Measurements from ENCODE around the gene DYNLT4. TPM values are rescaled to one million over a fixed set of nuclear protein-coding genes. Genes with fewer than 3 reads are reported as not detected.
"Not testable (repeated sequence)": the region's sequence is repeated elsewhere in the genome, so short reads cannot be mapped to it uniquely, and the experiment has no call there.

The DYNLT4 gene
- total RNA-seq, 1 donor from 2014 or later = not detected

DNA sequence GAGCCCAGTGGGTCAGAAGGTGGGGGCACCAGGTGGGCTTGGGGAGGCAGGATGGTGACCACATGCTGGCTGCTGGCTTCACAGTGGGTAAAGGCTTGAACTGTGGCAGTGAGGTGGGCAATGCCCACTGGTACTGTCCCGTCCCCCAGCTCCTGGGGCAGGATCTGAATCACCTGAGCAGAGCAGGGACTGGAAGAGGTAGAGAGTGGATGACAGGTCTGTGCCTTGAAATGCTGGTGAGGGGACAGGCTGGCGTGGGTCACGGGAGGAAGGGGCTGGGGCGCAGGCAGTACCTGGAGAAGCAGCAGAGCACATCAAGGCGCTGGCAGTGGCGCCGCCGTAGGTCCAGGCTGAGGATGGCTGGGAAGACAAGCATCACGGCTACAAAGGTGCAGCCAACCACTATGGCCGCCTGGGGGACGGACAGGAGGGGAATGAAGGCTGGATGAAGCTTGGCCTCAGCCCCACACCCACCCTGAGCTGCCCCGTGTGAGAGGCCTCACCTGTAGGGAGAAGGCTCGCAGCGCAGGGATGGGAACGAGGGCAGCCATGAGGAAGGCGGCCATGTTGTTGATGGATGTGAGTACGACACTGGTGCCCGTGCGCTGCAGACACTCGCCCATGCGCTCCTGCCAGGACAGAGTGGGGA lies 21.0 kb upstream of the DYNLT4 start:
- no peak for DNase-seq

DNA sequence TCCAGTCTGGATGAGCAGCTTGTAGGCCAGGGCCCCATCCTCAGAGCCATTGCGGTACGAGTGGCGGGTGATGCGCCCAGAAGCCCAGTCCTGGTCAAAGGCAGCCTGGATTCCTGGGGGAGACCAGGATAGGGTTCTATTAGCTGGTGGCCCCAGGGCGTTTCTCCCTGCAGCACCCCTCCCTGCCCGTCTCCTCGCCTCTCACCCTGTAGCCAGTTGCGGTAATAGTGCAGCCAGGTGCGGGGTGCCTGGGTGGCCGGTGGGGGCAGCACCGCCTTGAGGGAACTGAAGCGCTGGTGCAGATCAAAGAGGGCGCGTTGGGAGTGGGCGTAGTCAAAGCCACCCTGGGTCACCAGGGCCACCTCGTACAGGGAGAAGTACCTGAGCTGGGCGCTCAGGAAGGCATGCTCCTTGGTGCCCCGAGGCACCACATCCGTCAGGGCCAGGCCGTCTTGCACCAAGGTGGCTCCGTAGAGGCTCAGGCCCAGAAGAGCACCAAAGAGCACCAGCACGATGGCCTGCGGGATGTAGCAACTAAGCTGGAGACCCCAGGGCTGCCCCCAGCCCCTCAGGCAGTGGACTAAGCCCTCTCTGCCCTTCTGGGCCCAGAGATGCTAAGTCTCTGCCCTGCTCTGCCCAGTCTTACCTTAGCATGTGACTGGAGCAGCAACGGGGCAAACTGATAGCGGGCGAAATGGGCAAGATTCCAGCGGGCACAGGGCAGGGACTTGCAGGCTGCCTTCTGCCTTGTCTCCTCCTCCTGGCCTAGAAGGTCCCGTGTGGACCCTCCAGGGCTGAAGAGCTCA lies 20.2 kb upstream of the DYNLT4 start:
- no peak for DNase-seq

DNA sequence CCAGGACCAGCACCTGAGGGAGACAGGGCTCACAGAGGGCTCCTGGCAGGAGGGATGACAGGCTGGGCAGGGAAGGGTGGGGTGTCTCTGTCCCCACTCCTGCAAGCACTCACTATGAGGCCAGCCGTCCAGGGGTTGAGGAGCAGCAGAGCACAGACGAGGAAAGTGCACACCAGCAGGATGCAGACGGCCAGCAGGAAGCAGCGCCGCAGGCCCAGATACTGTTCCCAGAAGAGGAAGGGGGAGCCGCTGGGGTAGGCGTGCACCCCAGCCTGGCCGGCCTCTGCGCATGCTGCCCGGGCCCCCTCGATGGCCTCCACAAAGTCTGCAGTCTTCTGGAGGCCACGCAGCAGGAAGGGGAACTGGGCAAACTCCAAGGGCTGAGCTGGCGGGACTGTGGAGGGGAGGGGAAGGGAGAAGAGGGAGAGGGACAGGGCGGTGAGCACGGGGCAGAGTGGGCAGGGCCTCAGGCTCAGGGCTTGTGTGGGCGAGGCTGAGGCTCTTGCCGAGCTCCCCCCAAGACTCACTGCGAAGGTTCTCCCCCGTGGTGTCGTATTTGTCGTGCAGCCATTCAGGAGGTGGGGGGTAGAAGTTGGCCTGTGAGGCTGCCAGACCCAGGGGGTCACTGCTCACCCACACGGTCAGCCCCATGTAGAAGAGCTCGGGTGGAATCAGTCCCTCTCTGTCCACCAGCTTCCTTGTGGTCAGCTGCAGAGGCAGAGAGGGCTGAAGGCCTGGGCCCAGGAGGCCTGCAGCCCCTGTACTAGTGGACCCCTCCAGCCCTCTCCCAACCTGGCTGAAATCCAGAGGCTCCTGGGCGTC lies 19.4 kb upstream of the DYNLT4 start:
- DNase-seq = no peak

DNA sequence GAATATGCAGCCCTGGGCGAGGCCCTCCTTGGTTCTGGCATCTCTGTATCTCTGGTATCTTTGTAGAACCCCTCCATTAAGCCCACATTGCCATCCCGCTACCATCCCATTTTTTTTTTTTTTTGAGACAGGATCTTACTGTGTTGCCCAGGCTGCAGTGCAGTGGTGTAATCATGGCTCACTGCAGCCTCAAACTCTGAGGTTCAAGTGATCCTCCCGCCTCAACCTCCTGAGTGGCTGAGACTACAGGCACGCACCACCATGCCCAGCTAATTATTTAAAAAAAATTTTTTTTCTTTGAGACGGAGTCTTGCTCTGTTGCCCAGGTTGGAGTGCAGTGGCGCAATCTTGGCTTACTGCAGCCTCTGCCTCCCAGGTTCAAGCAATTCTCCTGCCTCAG lies 17.2 kb upstream of the DYNLT4 start:
- DNase-seq = not testable (repeated sequence)

DNA sequence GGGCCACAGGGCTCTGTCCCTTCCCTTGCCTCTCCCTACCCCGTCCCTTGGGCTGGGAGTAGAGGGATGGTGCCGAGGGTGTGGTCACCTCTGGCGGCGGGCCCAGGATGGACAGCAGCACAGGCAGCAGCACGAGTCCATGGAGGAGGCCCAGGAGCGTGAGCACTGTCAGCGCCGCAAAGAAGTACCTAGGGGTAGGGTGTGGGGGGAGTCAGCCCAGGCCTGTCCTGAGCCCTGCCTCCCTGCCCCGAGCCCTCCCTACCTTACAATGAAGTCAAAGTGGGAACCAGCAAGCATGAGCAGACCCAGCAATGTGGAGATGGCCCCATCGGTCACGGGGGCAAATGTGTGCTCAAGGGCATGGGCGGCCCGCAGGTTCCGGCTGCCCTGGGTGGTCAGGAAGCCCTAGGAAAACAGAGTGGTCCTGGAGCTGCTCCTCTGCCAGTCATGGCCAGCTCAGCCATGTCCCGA lies 15.9 kb upstream of the DYNLT4 start:
- no peak for DNase-seq

DNA sequence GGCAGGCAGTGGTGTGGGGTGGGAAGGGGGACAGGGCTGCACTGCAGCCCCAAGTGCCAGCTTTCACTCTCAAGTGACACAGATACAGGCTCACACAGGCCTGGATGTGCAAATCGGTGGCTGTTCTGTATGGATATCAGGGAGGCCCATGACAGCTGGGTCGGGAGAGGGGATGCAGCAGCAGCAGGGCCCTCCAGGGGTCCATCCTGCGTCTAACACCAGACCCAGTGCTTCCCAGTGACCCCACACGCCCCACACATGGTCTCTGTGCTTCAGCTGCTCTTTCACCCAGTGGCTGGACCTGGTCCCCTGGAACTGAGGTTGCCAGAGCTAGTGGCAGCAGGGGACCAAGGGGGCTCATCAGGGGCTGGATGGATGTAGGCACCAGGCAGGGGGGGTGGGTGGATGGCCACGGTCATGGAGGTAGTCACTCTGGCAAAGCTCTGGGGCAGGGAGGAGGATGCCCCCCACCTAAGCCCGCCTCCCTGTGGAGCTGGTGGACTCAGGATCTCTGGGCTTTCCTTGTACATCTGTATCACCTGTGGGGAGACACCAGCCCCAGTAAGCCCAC lies 15.1 kb upstream of the DYNLT4 start:
- DNase-seq = no peak

DNA sequence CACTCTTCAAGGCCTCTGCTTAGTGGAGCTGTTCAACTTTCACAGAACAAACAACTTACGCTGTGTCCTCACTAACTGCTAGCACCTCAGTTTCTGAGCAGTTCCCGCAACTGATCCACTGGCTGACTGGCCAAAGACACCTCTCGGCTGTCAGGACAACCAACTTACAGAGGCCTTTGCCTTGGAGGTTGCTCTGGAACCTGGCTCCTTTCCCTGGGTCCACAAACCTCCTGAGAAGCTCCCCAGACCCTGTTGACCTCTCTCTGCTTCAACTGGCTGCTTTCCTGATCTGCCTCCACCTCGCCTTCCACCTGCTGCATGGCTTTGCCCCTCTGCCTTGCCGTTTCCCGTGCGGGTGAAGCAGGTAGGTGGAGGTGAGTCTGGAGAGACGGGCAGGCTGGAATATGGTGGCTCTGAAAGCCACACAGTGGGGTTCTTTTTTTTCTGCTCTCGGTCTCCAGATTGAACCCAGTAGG lies 14.1 kb upstream of the DYNLT4 start:
- DNase-seq = no peak

DNA sequence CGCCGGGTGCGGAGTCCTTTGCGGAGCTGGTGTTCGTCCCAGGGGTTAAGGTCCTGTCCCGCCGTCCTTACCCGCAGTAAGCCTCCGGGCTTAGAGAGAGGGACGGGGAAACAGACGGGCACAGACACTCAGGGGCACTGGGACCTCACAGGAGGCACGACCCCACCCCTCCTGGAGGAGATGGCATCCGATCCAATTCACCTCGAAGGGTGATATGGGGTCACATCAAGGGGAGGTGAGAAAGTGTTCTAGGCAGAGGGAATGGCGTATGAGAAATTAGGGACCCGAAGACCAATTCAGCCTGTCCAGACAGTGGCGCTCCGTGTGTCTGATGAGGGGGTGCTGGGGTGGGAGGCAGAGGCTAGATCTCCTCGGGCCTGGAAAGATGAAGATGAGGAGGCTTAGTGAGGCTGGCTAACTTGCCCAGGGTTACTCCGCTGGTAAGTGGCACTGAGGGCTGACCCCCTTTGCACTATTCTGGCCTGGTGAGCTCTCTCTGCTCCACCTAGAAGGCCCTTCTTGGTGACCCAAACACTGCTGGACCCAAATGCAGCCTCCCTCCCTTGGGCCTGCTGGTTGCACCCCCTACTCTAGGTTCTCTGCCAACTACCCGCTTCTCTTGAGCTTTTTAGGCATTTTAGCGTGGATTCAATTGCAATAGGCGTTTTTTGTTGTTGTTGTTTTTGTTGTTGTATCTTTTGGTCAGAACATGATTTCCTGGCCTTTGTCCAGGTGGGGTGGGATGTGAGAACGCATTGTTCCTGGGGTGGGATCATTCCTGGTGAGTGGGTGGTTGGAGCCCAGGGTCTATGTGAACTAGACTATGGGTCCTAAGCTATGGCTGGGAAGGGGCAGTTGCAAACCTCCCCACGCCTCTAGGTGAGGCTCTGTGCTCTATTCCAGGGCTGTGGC lies 13.4 kb upstream of the DYNLT4 start:
- DNase-seq = no peak

DNA sequence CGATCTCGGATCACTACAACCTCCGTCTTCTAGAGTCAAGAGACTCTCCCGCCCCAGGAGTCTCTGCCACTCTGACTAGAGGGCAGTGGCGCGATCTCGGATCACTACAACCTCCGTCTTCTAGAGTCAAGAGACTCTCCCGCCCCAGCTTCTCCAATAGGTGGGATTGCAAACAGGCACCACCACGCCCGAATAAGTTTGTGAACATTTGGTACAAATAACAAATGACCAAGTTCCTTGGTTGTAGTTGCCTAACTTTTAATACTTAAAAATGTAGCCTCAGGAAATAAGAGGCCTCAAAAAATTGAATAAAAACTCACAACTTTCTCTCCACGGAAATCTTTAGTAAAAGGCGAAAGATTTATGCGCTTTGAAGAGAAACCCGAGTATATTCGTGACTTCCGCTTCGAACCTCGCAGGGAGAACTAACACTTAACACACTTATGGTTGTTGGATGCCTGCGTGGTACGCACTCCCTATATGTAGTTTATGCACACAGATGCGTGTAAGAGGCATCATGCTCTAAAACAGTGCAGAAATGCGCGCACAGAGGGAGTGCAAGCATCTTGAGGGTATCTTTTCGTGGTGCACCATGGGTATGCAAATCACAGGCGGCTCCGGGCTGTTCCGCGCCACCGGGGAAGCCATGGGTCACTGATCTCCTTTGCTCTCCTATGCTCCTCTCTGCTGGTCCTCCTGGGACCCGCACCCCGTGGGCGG lies 12.6 kb upstream of the DYNLT4 start:
- peak; percentile 66 for DNase-seq

DNA sequence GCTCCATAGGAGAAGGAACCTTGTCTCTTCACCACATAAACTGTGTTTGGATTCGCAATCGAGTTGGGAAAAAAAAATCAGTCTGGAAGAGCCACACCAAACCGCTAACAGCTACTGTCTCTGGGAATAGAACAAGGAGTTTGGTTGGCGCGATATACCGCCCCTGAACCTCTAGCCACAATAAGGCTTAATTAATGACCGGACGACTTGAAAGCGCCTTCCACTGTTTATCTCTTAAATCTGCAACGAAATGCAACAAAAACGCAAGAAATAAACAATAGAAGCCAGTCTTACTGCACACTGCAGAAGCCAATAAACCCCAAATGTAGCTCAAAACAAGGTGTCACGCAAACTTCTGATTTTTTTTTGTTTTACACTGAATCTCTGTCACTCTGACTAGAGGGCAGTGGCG lies 12.1 kb upstream of the DYNLT4 start:
- no peak for DNase-seq

DNA sequence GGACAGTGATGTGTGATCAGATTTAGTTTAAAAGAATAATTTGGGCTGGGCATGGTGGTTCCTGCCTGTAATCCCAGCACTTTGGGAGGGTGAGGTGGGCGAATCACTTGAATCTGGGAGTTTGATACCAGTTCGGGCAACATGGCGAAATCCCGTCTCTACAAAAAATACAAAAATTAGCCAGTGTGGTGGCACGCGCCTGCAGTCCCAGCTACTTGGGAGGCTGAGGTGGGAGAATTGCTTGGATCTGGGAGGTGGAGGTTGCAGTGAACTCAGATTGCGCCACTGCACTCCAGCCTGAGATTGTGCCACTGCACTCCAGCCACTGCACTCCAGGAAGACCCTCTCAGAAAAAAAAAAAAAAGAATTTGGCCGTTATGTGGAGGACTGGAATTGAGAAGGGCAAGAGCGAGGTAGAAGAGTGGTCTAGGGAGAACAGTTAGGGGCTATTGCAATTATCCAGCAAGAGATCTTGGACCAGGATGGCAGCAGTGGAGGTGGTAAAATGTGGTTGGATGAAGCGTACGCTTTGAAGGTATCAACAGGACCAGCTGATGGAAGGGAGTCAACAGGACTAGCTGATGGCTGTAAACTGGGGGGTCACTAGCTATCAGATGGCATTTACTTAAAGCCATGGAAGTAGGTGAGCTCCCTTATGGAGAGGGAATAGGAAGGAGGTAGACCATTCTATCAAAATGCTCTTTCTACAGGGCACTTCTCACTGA lies 10.8 kb upstream of the DYNLT4 start:
- DNase-seq = no peak

DNA sequence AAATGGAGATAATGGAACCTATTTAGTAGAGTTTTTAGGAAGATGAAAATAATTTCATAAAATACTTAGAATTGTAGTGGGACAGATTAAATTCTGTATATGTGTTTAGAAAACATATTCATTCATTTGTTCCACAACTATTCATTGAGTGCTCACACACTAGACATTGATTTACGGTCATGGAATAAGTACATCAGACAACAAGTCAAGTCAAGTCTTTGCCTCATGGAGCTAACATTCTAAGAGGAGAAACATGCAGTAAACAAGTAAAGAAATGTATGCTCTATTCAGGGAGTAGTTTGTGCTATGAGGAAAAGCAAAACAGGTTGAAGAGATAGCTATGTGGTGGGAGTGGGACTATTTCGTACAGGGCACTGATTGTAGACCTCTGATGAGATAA lies 10.2 kb upstream of the DYNLT4 start:
- no peak for DNase-seq

DNA sequence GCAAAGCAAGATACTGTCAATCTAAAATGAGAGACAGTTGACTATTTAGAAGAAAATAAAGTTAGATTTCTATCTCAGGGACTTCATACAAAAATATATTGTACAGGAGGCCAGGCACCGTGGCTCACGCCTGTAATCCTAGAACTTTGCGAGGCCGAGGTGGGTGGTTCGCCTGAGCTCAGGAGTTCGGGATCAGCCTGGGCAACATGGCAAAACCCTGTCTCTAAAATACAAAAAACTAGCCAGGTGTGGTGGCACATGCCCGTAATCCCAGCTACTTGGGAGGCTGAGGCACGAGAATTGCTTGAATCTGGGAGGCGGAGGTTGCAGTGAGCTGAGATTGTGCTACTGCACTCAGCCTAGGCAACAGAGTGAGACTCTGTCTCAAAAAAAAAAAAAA lies 8.8 kb upstream of the DYNLT4 start:
- DNase-seq = not testable (repeated sequence)

DNA sequence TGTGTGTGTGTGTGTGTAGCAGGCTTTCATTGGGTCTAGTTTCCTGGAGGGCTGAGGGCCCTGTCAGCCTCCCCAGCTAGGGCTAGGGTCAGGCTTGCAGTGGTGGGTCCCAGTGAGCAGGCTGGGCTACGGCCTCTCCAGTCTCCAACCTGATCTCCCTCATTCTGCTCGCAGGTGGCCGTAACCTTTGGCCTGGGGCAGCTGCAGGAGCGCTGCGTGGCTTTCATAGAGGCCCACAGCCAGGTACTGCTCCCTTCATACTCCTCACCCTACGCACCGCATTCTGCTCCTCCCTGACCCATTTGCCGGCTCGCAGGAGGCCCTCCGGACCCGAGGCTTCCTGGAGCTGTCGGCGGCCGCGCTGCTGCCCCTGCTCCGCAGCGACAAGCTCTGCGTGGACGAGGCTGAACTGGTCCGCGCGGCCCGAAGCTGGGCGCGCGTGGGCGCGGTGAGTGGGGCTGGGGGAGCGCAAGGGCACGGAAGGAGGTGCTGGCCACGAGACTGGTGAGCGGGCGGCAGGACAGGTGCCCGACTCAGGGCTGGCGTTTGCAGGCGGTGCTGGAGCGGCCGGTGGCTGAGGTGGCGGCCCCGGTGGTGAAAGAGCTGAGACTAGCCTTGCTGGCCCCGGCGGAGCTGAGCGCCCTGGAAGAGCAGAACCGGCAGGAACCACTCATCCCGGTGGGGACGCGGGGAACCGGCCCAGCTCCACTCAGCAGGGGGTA lies 5.8 kb upstream of the DYNLT4 start:
- DNase-seq = no peak

DNA sequence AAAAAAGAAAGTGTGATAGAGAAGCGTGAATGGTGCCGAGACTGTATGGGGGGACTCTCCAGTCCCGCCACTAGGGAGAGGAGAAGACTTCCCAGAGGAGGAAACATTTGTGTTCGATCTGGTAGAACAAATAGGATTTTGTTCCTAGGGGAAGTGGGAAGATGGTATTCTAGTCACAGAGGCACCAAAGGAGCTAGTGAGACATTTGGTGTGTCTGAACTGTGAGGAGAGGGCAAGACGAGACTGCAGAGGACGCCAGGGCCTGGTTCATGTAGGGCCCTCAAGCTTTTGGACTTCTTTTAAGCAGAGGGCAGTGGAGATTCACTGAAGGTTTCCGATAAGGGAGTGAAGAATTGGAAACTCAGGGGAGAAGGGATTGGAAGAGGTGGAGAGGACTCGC lies 4.1 kb upstream of the DYNLT4 start:
- no peak for DNase-seq

DNA sequence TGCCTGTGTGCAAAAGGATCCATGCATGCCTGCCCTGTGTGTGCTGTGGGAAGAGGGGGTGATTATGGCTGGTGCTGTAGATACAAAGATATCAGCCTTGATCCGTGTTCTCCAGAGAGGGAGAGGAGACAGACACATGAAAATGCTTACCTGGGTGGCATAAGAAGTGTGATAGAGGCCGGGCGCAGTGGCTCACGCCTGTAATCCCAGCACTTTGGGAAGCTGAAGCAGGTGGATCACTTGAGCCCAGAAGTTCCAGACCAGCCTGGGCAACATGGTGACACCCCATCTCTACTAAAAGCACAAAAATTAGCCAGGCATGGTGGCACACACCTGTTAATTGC lies 3.6 kb upstream of the DYNLT4 start:
- not testable (repeated sequence) for DNase-seq

DNA sequence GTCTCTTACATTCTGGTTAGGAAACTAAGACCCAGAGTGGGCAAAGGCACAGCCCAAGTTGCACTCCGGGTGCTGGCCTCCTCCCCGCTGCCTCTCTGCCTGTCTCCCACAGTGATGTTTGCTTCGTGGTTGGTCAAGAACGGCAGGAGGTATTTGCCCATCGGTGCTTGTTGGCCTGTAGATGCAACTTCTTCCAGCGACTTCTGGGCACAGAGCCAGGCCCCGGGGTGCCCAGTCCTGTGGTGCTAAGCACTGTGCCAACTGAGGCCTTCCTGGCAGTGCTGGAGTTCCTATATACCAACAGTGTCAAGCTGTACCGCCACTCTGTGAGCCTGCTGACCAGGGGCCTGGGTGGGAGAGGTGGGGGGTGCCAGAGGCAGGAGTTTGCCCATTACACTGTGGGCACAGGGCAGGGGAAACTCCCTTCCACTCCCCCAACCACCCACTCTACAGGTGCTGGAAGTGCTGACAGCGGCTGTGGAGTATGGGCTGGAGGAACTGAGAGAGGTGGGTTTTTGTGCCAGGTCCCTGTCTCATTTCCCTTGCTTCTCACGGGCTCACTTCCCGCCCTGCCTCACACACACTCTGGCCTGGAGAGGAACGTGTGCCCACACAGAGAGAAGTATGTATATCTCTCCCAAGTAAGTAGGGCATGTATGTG lies 3.1 kb upstream of the DYNLT4 start:
- no peak for DNase-seq

DNA sequence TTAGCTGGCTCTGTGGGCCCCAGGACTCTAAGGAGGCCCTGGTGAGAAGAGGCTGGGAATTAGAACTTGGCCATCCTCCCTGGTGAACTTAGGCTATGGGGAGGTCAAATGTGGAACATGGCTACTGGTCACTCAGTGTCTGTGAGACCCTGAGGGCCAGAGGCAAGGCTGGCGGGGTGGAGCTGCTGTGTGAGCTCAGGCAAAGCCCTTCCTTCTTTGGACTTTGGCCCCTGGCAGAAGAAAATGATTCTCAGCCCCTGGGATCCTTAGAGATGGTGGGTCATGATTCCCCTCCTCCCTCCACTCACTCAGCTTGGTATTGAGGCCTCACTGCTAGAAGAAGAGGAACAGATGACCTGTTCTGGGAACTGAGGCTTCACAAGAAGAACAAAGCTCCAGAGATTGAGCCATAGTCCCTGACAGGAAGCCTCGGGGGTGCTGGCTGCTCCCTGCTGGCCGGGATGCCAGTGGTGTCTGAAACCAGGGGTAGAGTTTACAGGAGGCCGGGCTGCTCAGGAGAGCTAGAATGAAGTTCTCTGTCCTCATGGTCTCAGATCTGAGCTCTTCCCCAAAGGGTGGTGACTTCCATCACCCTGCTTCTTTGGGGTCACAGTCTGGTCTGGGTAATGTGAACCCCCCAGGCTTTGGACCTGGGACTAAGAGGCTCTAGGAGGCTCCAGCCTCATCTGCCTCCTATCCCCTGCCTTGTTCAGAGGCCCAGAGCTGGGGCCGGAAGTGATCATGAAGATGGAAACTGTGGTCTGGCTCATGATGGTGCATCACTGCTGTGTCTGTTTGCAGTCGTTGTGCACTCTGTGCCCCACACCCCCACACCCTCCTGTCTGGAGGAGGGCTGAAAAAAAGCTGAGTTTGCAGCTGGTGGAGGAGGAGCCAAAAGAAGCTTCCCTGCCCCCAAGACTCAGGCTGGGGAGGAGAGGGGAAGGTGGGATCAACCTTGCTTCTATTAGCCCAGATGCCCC lies 2.1 kb upstream of the DYNLT4 start:
- DNase-seq = no peak

Data from occipital lobe (tissue), 2 donors.